ENCODE data around the gene VSIG10.
"Not testable (repeated sequence)": the region's sequence is repeated elsewhere in the genome, so short reads cannot be mapped to it uniquely, and the experiment has no call there.

VSIG10 gene

DNA sequence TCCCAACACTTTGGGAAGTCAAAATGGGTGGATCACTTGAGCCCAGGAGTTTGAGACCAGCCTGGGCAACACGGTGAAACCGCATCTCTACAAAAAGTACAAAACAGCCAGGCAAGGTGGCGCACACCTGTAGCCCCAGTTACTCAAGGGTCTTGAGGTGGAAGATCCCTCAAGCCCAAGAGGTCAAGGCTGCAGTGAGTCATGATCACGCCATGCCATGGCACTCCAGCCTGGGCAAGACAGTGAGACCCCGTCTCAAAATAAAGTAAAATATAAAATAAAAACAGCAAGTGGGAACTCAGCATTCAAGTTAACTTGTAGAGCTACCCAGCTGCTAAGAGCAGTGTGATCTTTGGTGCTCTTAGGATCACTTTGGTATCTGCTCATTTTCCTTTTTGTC, 74.6 kb downstream of the VSIG10 start:
- DNase-seq: no peak

DNA sequence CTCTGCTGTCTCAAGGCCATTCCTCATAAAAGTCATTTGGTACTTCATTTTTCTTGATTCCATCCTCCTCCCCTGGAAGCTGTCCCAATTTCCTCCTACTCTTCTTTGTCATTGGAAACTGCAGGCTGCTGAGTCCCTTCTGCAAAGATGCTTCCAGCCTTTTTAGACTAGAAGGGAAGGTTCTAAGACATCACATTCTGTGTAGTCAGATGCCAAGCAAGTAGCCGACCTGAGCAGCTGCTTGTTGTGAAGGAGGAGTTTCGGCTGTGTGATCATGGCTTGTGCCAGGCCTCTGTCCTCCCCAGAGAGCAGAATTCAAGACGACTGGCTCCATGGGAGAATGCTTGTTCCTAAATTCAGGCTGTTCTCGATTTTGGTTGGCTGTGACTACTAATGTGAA, 78.6 kb downstream of the VSIG10 start:
- DNase-seq: no peak

DNA sequence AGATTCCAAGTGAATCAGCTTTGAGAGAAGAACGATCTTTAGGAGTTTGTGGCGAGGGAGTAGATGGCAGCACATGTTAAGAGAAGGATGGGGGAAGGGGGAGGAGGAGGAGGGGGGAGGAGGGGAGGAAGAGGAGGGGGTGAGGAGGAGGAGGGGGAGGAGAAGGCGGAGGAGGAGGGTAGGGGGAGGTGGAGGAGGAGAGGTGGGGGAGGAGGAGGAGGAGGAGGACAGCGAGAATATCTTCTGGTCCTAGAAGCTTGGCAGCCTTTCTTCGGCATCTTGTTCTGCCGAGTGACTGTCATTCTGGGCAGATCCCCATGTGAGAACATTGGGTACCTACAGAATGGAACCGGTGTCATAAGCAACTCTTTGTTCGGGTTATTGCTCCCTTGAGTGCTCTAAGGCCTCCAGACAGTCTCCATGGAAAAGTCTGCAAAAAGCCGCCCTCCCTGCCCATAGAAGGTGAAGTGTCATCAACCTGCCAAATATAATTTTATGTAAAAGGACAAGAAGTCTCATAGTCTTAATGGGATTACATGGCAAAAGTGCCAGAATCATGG, 80.4 kb downstream of the VSIG10 start:
- no peak for DNase-seq

DNA sequence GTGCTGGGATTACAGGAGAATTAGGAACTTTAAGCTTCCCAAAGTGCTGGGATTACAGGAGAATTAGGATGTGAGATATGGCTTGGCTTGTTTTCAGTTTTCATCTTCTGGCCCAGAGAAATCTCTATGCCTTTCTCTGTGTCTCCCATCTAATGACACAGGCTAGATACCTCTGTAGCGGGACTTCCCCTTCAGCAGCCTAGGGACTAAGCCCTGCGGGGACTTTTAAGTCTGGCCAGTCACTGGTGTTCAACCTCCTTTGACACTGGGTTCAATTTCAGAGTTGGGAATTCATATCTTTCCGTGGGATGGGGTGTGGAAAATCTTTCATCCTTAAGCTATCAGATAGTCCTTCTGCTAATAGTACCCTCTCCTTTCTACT, 81.1 kb downstream of the VSIG10 start:
- DNase-seq: no peak

DNA sequence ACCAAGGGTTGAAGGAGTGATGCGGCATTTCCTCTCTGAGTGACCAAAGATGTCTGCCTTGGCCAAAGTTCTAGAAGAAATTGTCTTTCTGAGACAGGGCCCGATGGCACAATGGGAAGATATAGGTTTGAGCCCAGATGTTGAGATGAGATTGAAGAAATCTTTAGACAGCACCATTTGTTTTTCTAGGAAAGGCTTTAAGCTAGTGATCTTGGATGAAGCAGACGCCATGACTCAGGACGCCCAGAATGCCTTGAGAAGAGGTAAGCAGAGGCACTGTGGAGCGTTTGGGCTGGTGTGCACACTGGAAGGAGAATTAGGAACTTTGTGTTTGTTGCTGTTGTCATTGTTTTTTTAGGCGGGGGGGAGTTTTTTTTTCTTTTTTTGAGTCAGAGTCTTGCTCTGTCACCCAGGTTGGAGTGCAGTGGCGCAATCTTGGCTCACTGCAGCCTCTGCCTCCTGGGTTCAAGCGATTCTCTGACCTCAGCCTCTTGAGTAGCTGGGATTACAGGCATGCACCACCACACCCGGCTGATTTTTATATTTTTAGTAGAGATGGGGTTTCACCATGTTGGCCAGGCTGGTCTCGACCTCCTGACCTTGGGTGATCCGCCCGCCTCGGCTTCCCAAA, 81.6 kb downstream of the VSIG10 start:
- DNase-seq: not testable (repeated sequence)

DNA sequence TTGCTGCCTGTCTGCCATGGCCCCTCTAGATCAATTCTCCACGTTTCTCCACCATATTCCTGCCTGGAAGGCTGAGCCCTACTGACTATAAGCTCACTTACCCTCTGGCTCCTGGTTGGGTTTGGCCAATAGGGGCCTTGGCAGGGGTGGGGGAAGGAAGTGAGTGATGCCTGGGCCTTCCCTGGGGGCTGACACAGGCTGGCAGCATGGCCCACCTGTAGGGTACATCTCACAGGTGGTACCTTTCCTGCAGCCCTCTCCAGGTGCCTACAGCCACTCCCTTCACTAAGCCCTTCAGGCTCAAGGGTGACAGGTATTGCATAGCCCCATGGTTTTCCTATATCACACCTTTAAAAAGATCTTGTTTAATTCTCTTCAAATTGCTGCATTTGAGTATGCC, 83.8 kb downstream of the VSIG10 start:
- DNase-seq: no peak

DNA sequence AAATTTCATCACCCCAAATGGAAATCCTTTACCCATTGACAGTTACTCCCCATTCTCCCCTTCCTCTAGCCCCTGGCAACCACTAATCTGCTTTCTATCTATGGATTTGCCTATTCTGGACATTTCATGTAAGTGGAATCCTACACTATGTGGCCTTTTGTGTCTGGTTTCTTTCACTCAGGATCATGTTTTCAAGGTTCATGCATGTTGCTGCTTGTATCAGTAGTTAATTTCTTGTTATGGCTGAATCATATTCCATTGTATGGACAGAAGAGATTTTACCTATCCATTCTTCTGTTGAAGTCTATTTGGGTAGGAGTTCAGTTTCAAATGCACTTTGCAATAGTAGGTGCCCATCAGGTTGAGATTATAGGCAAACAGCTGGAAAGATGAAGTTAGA, 85.9 kb downstream of the VSIG10 start:
- DNase-seq: no peak

DNA sequence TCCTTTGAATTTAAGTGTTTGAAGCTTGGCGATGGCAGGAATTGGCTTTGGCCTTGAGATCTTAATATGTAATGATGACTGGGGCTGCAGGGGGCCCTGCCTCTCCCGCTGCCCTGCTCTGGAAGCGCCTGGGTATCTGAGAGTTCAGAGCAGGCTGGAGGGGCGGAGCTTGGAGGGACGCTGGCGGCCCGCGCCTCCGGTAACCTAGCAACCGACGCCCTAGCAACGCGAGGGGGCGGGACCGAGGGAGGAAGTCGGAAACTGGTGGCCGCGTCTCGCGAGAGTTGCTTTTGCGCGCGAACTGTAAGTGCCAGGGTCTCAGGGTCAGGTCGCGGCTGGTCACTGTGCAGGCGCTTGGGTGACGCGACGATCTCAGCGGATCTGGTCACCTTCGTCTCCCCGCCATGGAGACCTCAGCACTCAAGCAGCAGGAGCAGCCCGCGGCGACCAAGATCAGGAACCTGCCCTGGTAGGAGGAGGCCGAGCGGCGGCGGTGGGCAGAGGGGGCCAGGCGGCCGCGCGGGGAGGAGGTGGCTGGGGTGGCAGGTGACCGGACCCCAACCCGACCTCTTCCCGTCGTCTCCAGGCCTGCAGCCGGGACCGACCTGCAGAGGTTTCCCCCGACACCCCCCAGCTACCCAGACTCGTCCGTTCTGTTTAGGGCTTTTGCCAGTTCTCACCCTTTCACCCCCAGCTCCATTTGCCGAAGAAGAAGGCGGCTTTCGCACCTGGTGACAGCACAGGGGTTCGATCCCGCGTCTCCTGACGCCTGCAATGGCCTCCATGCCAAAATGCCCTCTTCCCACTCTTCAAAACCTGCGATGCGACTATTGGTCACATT, 87.2 kb downstream of the VSIG10 start, which contains the start of gene RFC5:
RFC5 (plus strand) TSS at position 280 of the 841 bp plus-strand sequence; CDS start at position 405, 125 bp downstream.
- DNase-seq: peak; percentile 97

DNA sequence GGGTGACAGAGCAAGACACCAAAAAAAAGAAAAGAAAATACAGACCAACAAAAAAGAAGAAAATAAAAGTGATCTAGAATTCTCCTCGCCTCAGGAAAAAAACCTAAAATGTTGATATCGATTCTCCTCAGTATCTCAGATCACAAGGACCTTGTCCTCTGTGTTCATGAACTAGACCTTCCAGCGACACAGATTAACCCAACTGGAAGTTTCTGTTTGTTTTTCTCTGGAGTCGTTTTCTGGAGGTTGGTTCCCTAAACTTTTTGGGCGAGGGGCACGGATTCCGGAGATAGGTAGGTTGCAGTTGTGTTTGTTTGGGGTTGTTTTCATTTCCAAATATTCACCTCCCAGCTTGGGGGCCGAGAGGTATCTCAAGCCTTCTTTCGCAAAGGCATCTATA, 87.9 kb downstream of the VSIG10 start:
- no peak for DNase-seq

DNA sequence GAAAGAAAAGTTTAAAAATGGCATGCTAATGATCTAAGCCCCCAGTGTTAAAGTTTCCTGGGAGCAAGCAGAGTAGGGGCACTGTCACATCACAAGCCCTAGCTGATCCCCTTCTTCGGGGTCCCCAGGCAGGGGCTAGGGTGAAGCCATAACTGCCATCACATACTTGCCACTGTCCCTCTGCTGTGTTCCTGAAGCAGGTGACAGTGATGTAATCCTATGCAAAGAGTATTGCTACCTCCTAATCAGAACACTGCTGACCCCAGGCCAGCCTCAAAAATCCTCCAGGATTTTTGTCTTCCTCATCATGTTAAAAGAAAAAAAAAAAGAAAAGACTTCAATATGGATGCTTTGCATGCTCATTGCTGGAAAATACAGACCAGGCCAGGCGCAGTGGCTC, 88.5 kb downstream of the VSIG10 start:
- DNase-seq: no peak
